Gastroesophageal sphincter (tissue), 3 donors: ENCODE results near the gene TBC1D5.

ENCODE experiments used
- CTCF ChIP-seq, 4 experiments: fragments of 200-600 bp in 2 of 4; fragments of 450-650 bp in 2 of 4; sonication (generic) in 1 of 4; IDR thresholded peaks; one replicate each; pipeline ENCODE4 v1.5.1; 2017 to 2019; ENCODE audit warnings: antibody characterized with exemption in 4 of 4, mild to moderate bottlenecking in 2 of 4, moderate library complexity in 2 of 4
- POLR2A ChIP-seq, 2 donors: fragments of 450-650 bp; IDR thresholded peaks; one replicate each; pipeline ENCODE4 v1.6.1; 2017; ENCODE audit warnings: antibody characterized with exemption in 2 of 2, mild to moderate bottlenecking in 2 of 2, moderate library complexity in 1 of 2
- POLR2AphosphoS5 ChIP-seq: sonication (generic); formaldehyde crosslinking; IDR thresholded peaks from one replicate; pipeline ENCODE4 v1.6.1; 2017; ENCODE audit warnings: antibody characterized with exemption

DNA sequence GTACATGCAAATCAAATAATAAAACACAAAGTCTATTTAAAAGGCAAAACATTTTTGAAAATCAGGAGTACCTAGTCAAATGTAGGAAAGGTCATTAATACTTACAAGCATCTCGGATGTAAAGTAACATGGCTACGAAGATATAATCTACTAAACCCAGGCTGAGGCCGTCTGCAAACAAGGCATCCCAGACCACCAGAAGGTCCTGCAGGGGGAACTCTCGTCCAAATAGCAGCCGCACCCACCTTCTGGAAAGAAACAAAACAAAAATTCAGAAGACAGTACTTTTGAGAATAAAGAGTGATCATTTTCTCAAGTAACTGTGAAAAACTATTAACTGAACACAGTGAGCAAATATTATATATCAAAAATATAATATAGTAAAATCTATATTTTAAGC is 434.5 kb downstream of the TBC1D5 start:
- TF ChIP-seq CTCF (IDR thresholded peaks at IDR 0.05): no peak
- TF ChIP-seq POLR2A (IDR thresholded peaks at IDR 0.05): no peak
- no peak for TF ChIP-seq POLR2AphosphoS5
